DMS79 (cell line): Measurements from ENCODE around the gene TM4SF1.

Source experiments
- DNase-seq: peaks from one replicate; lab custom pipeline; 2025; lab: John Stamatoyannopoulos, UW

The TM4SF1 gene

GRCh38 chr3:149377408-149378364 lies at the start of gene TM4SF1:
Gene TM4SF1 (minus strand): TSS chr3:149377649. CDS start chr3:149377547, 102 bp downstream.
- DNase-seq, result no peak

GRCh38 chr3:149426325-149426724 lies 48.9 kb upstream of the TM4SF1 start:
- DNase-seq, result no peak

GRCh38 chr3:149424918-149425317 lies 47.5 kb upstream of the TM4SF1 start:
- DNase-seq, result no peak

- DNase-seq, result no peak
Observed at GRCh38 chr3:149421764-149422163, 44.3 kb upstream of the TM4SF1 start.

- no peak for DNase-seq
Observed at GRCh38 chr3:149419816-149420215, 42.4 kb upstream of the TM4SF1 start.

- DNase-seq, result no peak
Observed at GRCh38 chr3:149417727-149418126, 40.3 kb upstream of the TM4SF1 start.

GRCh38 chr3:149417174-149417573 lies 39.7 kb upstream of the TM4SF1 start:
- no peak for DNase-seq

- DNase-seq, result no peak
Observed at GRCh38 chr3:149415484-149415883, 38.0 kb upstream of the TM4SF1 start.

- DNase-seq, result no peak
Observed at GRCh38 chr3:149414557-149415231, 37.2 kb upstream of the TM4SF1 start.

- no peak for DNase-seq
Observed at GRCh38 chr3:149411583-149411982, 34.1 kb upstream of the TM4SF1 start.

- DNase-seq, result no peak
Observed at GRCh38 chr3:149409351-149409750, 31.9 kb upstream of the TM4SF1 start.

- DNase-seq, result no peak
Observed at GRCh38 chr3:149407898-149408297, 30.4 kb upstream of the TM4SF1 start.

- DNase-seq, result no peak
Observed at GRCh38 chr3:149406244-149406752, 28.8 kb upstream of the TM4SF1 start.

- no peak for DNase-seq
Observed at GRCh38 chr3:149403443-149403842, 26.0 kb upstream of the TM4SF1 start.

- no peak for DNase-seq
Observed at GRCh38 chr3:149402481-149402880, 25.0 kb upstream of the TM4SF1 start.

GRCh38 chr3:149401926-149402310 lies 24.5 kb upstream of the TM4SF1 start:
- DNase-seq, result no peak

- DNase-seq, result no peak
Observed at GRCh38 chr3:149401212-149401925, 23.9 kb upstream of the TM4SF1 start.

GRCh38 chr3:149400645-149401044 lies 23.2 kb upstream of the TM4SF1 start:
- no peak for DNase-seq

GRCh38 chr3:149398296-149398695 lies 20.8 kb upstream of the TM4SF1 start:
- no peak for DNase-seq

- DNase-seq, result no peak
Observed at GRCh38 chr3:149397528-149397927, 20.1 kb upstream of the TM4SF1 start.

- DNase-seq, result no peak
Observed at GRCh38 chr3:149396476-149396875, 19.0 kb upstream of the TM4SF1 start.
